ENCODE data around the gene IL18. TPM values are rescaled to one million over a fixed set of nuclear protein-coding genes. Genes with fewer than 3 reads are reported as not detected.
A peak's percentile ranks its signal among the peaks of the same experiment; 100 is the strongest.
"Not testable (repeated sequence)": the region's sequence is repeated elsewhere in the genome, so short reads cannot be mapped to it uniquely, and the experiment has no call there.

The IL18 gene
- polyA plus RNA-seq, result 10 to 100 TPM; 18.6 to 74.0 (median 46.1) TPM
- long read RNA-seq, donor 1, partial matches to known transcripts, result 15 of 36 reads
- long read RNA-seq, donor 1, other reads (novel, unspliced or antisense), result 15 of 36 reads
- long read RNA-seq, donor 2, partial matches to known transcripts, result 0 of 18 reads
- long read RNA-seq, donor 2, other reads (novel, unspliced or antisense), result 13 of 18 reads
- long read RNA-seq, donor 3, partial matches to known transcripts, result 0 of 22 reads
- long read RNA-seq, donor 3, other reads (novel, unspliced or antisense), result 12 of 22 reads
- long read RNA-seq, donor 4, result 0 reads
- long read RNA-seq, donor 5, partial matches to known transcripts, result 0 of 3 reads
- long read RNA-seq, donor 5, other reads (novel, unspliced or antisense), result 0 of 3 reads
- long read RNA-seq, donor 6, transcript IL18-206 (3 exons, 880 nt), result major isoform, 5 of 34 reads
- long read RNA-seq, donor 6, partial matches to known transcripts, result 0 of 34 reads
- long read RNA-seq, donor 6, other reads (novel, unspliced or antisense), result 22 of 34 reads
- long read RNA-seq, donor 7, result 0 reads
- long read RNA-seq, donor 8, partial matches to known transcripts, result 0 of 1 reads
- long read RNA-seq, donor 8, other reads (novel, unspliced or antisense), result 0 of 1 reads
- long read RNA-seq, donor 9, partial matches to known transcripts, result 0 of 2 reads
- long read RNA-seq, donor 9, other reads (novel, unspliced or antisense), result 0 of 2 reads
- long read RNA-seq, donor 10, partial matches to known transcripts, result 0 of 23 reads
- long read RNA-seq, donor 10, other reads (novel, unspliced or antisense), result 16 of 23 reads

- DNase-seq, result peak; percentile 80 to 95
- H3K4me3 ChIP-seq (ENCODE audit: low read depth in 1 of 3, low read length in 3 of 3), result peak within 1 kb of the TSS in 2 of 3 donors; percentile 45
- H3K27ac ChIP-seq (ENCODE audit: low read depth in 1 of 3, low read length in 2 of 3), result peak within 1 kb of the TSS; percentile 73 to 86 (median 83)
- no peak for FAIRE-seq
- H3K27me3 ChIP-seq (ENCODE audit: control insufficient read depth in 3 of 3, insufficient read depth in 3 of 3, low read length in 3 of 3), result no peaks in the 10 kb centered on the region
- H3K4me1 ChIP-seq (ENCODE audit: control insufficient read depth in 3 of 3, insufficient read depth in 2 of 3, low read depth in 1 of 3, low read length in 2 of 3), result peaks cover 2 to 10% (median 7%) of the 10 kb centered on the region in 3 donors
- no peaks in the 10 kb centered on the region for H3K36me3 ChIP-seq (ENCODE audit: control insufficient read depth in 3 of 3, insufficient read depth in 2 of 3, low read depth in 1 of 3, low read length in 3 of 3)
- 14 to 48% (median 25%) methylated on average over 12 of the region's 12 CpGs for WGBS, 3 donors
- H3K9me3 ChIP-seq (ENCODE audit: control insufficient read depth in 2 of 2, insufficient read depth in 1 of 2, low read depth in 1 of 2, low read length in 1 of 2), result no peaks in the 10 kb centered on the region
Measured at GRCh38 chr11:112163875-112164685, at the start of gene IL18. Gene IL18 (minus strand): TSS chr11:112164094. CDS start chr11:112155053, 9,041 bp downstream.

- FAIRE-seq (no peak), DNase-seq (no peak)
- peaks cover 0 to 2% (median 0%) of the 10 kb centered on the region in 3 donors for H3K4me1 ChIP-seq (ENCODE audit: control insufficient read depth in 3 of 3, insufficient read depth in 2 of 3, low read depth in 1 of 3, low read length in 2 of 3)
- no peak overlapping the region for H3K4me3 ChIP-seq (ENCODE audit: low read depth in 1 of 3, low read length in 3 of 3)
- H3K36me3 ChIP-seq (ENCODE audit: control insufficient read depth in 3 of 3, insufficient read depth in 2 of 3, low read depth in 1 of 3, low read length in 3 of 3), result no peaks in the 10 kb centered on the region
- no peak overlapping the region for H3K27ac ChIP-seq (ENCODE audit: low read depth in 1 of 3, low read length in 2 of 3)
- no peaks in the 10 kb centered on the region for H3K27me3 ChIP-seq (ENCODE audit: control insufficient read depth in 3 of 3, insufficient read depth in 3 of 3, low read length in 3 of 3)
- no peaks in the 10 kb centered on the region for H3K9me3 ChIP-seq (ENCODE audit: control insufficient read depth in 2 of 2, insufficient read depth in 1 of 2, low read depth in 1 of 2, low read length in 1 of 2)
Measured at GRCh38 chr11:112212710-112213109, 48.8 kb upstream of the IL18 start.

GRCh38 chr11:112212290-112212689, 48.4 kb upstream of the IL18 start:
- Histone ChIP-seq H3K27me3 (ENCODE audit: control insufficient read depth in 3 of 3, insufficient read depth in 3 of 3, low read length in 3 of 3) (no peaks in the 10 kb centered on the region), H3K27ac (ENCODE audit: low read depth in 1 of 3, low read length in 2 of 3) (no peak overlapping the region), H3K36me3 (ENCODE audit: control insufficient read depth in 3 of 3, insufficient read depth in 2 of 3, low read depth in 1 of 3, low read length in 3 of 3) (no peaks in the 10 kb centered on the region), H3K9me3 (ENCODE audit: control insufficient read depth in 2 of 2, insufficient read depth in 1 of 2, low read depth in 1 of 2, low read length in 1 of 2) (no peaks in the 10 kb centered on the region), H3K4me1 (ENCODE audit: control insufficient read depth in 3 of 3, insufficient read depth in 2 of 3, low read depth in 1 of 3, low read length in 2 of 3) (peaks cover 0 to 2% (median 0%) of the 10 kb centered on the region in 3 donors), H3K4me3 (ENCODE audit: low read depth in 1 of 3, low read length in 3 of 3) (no peak overlapping the region)
- DNase-seq (no peak), FAIRE-seq (no peak)
- WGBS, 3 donors, result 86 to 94% (median 93%) methylated on average over 3 of the region's 3 CpGs

GRCh38 chr11:112211536-112211935, 47.6 kb upstream of the IL18 start:
- H3K4me3 ChIP-seq (ENCODE audit: low read depth in 1 of 3, low read length in 3 of 3), result no peak overlapping the region
- DNase-seq (no peak), FAIRE-seq (no peak)
- H3K27ac ChIP-seq (ENCODE audit: low read depth in 1 of 3, low read length in 2 of 3), result no peak overlapping the region
- no peaks in the 10 kb centered on the region for H3K4me1 ChIP-seq (ENCODE audit: control insufficient read depth in 3 of 3, insufficient read depth in 2 of 3, low read depth in 1 of 3, low read length in 2 of 3)
- H3K9me3 ChIP-seq (ENCODE audit: control insufficient read depth in 2 of 2, insufficient read depth in 1 of 2, low read depth in 1 of 2, low read length in 1 of 2), result no peaks in the 10 kb centered on the region
- WGBS, 3 donors, result 39 to 58% (median 47%) methylated on average over 2 of the region's 2 CpGs
- H3K27me3 ChIP-seq (ENCODE audit: control insufficient read depth in 3 of 3, insufficient read depth in 3 of 3, low read length in 3 of 3), result no peaks in the 10 kb centered on the region
- no peaks in the 10 kb centered on the region for H3K36me3 ChIP-seq (ENCODE audit: control insufficient read depth in 3 of 3, insufficient read depth in 2 of 3, low read depth in 1 of 3, low read length in 3 of 3)

GRCh38 chr11:112210890-112211289, 47.0 kb upstream of the IL18 start:
- no peaks in the 10 kb centered on the region for H3K27me3 ChIP-seq (ENCODE audit: control insufficient read depth in 3 of 3, insufficient read depth in 3 of 3, low read length in 3 of 3)
- 77 to 84% (median 80%) methylated on average over 1 of the region's 1 CpG for WGBS, 3 donors
- no peaks in the 10 kb centered on the region for H3K9me3 ChIP-seq (ENCODE audit: control insufficient read depth in 2 of 2, insufficient read depth in 1 of 2, low read depth in 1 of 2, low read length in 1 of 2)
- no peak for FAIRE-seq
- no peaks in the 10 kb centered on the region for H3K4me1 ChIP-seq (ENCODE audit: control insufficient read depth in 3 of 3, insufficient read depth in 2 of 3, low read depth in 1 of 3, low read length in 2 of 3)
- no peak for DNase-seq
- peaks cover 0 to 3% (median 0%) of the 10 kb centered on the region in 3 donors for H3K36me3 ChIP-seq (ENCODE audit: control insufficient read depth in 3 of 3, insufficient read depth in 2 of 3, low read depth in 1 of 3, low read length in 3 of 3)
- no peak overlapping the region for H3K4me3 ChIP-seq (ENCODE audit: low read depth in 1 of 3, low read length in 3 of 3)
- no peak overlapping the region for H3K27ac ChIP-seq (ENCODE audit: low read depth in 1 of 3, low read length in 2 of 3)

GRCh38 chr11:112206071-112206470, 42.2 kb upstream of the IL18 start:
- no peak overlapping the region for H3K27ac ChIP-seq (ENCODE audit: low read depth in 1 of 3, low read length in 2 of 3)
- H3K36me3 ChIP-seq (ENCODE audit: control insufficient read depth in 3 of 3, insufficient read depth in 2 of 3, low read depth in 1 of 3, low read length in 3 of 3), result peaks cover 0 to 3% (median 0%) of the 10 kb centered on the region in 3 donors
- H3K4me1 ChIP-seq (ENCODE audit: control insufficient read depth in 3 of 3, insufficient read depth in 2 of 3, low read depth in 1 of 3, low read length in 2 of 3), result no peaks in the 10 kb centered on the region
- WGBS, 3 donors, result 93 to 97% (median 95%) methylated on average over 22 to 23 of the region's 23 CpGs
- DNase-seq (no peak), FAIRE-seq (no peak)
- no peaks in the 10 kb centered on the region for H3K9me3 ChIP-seq (ENCODE audit: control insufficient read depth in 2 of 2, insufficient read depth in 1 of 2, low read depth in 1 of 2, low read length in 1 of 2)
- H3K4me3 ChIP-seq (ENCODE audit: low read depth in 1 of 3, low read length in 3 of 3), result no peak overlapping the region
- no peaks in the 10 kb centered on the region for H3K27me3 ChIP-seq (ENCODE audit: control insufficient read depth in 3 of 3, insufficient read depth in 3 of 3, low read length in 3 of 3)

- H3K4me3 ChIP-seq (ENCODE audit: low read depth in 1 of 3, low read length in 3 of 3), result no peak overlapping the region
- H3K27me3 ChIP-seq (ENCODE audit: control insufficient read depth in 3 of 3, insufficient read depth in 3 of 3, low read length in 3 of 3), result no peaks in the 10 kb centered on the region
- H3K27ac ChIP-seq (ENCODE audit: low read depth in 1 of 3, low read length in 2 of 3), result no peak overlapping the region
- H3K9me3 ChIP-seq (ENCODE audit: control insufficient read depth in 2 of 2, insufficient read depth in 1 of 2, low read depth in 1 of 2, low read length in 1 of 2), result no peaks in the 10 kb centered on the region
- FAIRE-seq, result no peak
- no peak for DNase-seq
- 34 to 51% (median 38%) methylated on average over 2 of the region's 2 CpGs for WGBS, 3 donors
- H3K36me3 ChIP-seq (ENCODE audit: control insufficient read depth in 3 of 3, insufficient read depth in 2 of 3, low read depth in 1 of 3, low read length in 3 of 3), result no peaks in the 10 kb centered on the region
- peaks cover 0 to 4% (median 0%) of the 10 kb centered on the region in 3 donors for H3K4me1 ChIP-seq (ENCODE audit: control insufficient read depth in 3 of 3, insufficient read depth in 2 of 3, low read depth in 1 of 3, low read length in 2 of 3)
Measured at GRCh38 chr11:112200252-112200651, 36.4 kb upstream of the IL18 start.

- DNase-seq; H3K4me3 ChIP-seq (ENCODE audit: low read depth in 1 of 3, low read length in 3 of 3); H3K4me1 ChIP-seq (ENCODE audit: control insufficient read depth in 3 of 3, insufficient read depth in 2 of 3, low read depth in 1 of 3, low read length in 2 of 3); FAIRE-seq; H3K27me3 ChIP-seq (ENCODE audit: control insufficient read depth in 3 of 3, insufficient read depth in 3 of 3, low read length in 3 of 3); H3K9me3 ChIP-seq (ENCODE audit: control insufficient read depth in 2 of 2, insufficient read depth in 1 of 2, low read depth in 1 of 2, low read length in 1 of 2); H3K36me3 ChIP-seq (ENCODE audit: control insufficient read depth in 3 of 3, insufficient read depth in 2 of 3, low read depth in 1 of 3, low read length in 3 of 3); H3K27ac ChIP-seq (ENCODE audit: low read depth in 1 of 3, low read length in 2 of 3): not testable (repeated sequence)
- 69 to 80% (median 74%) methylated on average over 4 of the region's 4 CpGs for WGBS, 3 donors
Measured at GRCh38 chr11:112199101-112199500, 35.2 kb upstream of the IL18 start.
